Activated T-cell treated with anti-CD3 and anti-CD28 coated beads, Interleukin-2, amount 50 U/mL, for 24 hours (primary cell): ENCODE measurements around the gene HNRNPA3.
"Not testable (repeated sequence)": the region's sequence is repeated elsewhere in the genome, so short reads cannot be mapped to it uniquely, and the experiment has no call there.

Experiments used
- DNase-seq: peaks from one replicate; pipeline ENCODE4 v3.0.0-alpha.2; 2020
- H3K27ac Mint-ChIP-seq: 2 replicates; pipeline ENCODE4 v1.8.0; 2020; ENCODE audit warnings: mild to moderate bottlenecking, mixed read lengths
- H3K27me3 Mint-ChIP-seq: 2 replicates; pipeline ENCODE4 v1.8.0; 2020; ENCODE audit warnings: mixed read lengths
- H3K36me3 Mint-ChIP-seq: 2 replicates; pipeline ENCODE4 v1.8.0; 2020; ENCODE audit warnings: low read depth, mixed read lengths
- H3K4me1 Mint-ChIP-seq: 2 replicates; pipeline ENCODE4 v1.8.0; 2020; ENCODE audit warnings: low read depth, mixed read lengths
- H3K4me3 Mint-ChIP-seq: 2 replicates; pipeline ENCODE4 v1.8.0; 2020; ENCODE audit warnings: mild to moderate bottlenecking, moderate library complexity, mixed read lengths
- H3K9me3 Mint-ChIP-seq: 2 replicates; pipeline ENCODE4 v1.8.0; 2020; ENCODE audit warnings: mixed read lengths

Gene HNRNPA3

GRCh38 chr2:177212106-177212890, at the start of gene HNRNPA3:
TSS of gene HNRNPA3 (plus strand) at chr2:177212794. CDS start at chr2:177212800, 6 bp downstream.
- peak; percentile 100 for DNase-seq
- Mint-ChIP-seq H3K9me3 (no peaks in the 10 kb centered on the region), H3K4me3 (peak within 1 kb of the TSS; percentile 97), H3K27me3 (no peaks in the 10 kb centered on the region), H3K4me1 (peaks cover 42% of the 10 kb centered on the region), H3K36me3 (peaks cover 61% of the 10 kb centered on the region), H3K27ac (peak within 1 kb of the TSS; percentile 100)

GRCh38 chr2:177164131-177164530, 48.5 kb upstream of the HNRNPA3 start:
- no peaks in the 10 kb centered on the region for H3K9me3 Mint-ChIP-seq
- H3K27me3 Mint-ChIP-seq = peaks cover 3% of the 10 kb centered on the region
- no peak for DNase-seq

GRCh38 chr2:177164584-177165052, 48.0 kb upstream of the HNRNPA3 start:
- no peaks in the 10 kb centered on the region for H3K9me3 Mint-ChIP-seq
- H3K36me3 Mint-ChIP-seq = no peaks in the 10 kb centered on the region
- peak; percentile 83 for DNase-seq
- peaks cover 3% of the 10 kb centered on the region for H3K27me3 Mint-ChIP-seq
- peaks cover 20% of the 10 kb centered on the region for H3K4me1 Mint-ChIP-seq
- H3K4me3 Mint-ChIP-seq = no peak overlapping the region
- H3K27ac Mint-ChIP-seq = no peak overlapping the region

More at GRCh38 chr2:177164131-177164530, 48.5 kb upstream of the HNRNPA3 start:
- H3K4me3 Mint-ChIP-seq = no peak overlapping the region
- H3K4me1 Mint-ChIP-seq = peaks cover 17% of the 10 kb centered on the region
- H3K27ac Mint-ChIP-seq = no peak overlapping the region
- no peaks in the 10 kb centered on the region for H3K36me3 Mint-ChIP-seq

GRCh38 chr2:177165061-177165583, 47.5 kb upstream of the HNRNPA3 start:
- DNase-seq = no peak
- Mint-ChIP-seq H3K4me3 (no peak overlapping the region), H3K27me3 (peaks cover 3% of the 10 kb centered on the region), H3K9me3 (no peaks in the 10 kb centered on the region), H3K36me3 (no peaks in the 10 kb centered on the region), H3K27ac (no peak overlapping the region), H3K4me1 (peaks cover 23% of the 10 kb centered on the region)

- Mint-ChIP-seq H3K4me1 (peaks cover 23% of the 10 kb centered on the region), H3K4me3 (peak overlapping the region; percentile 63), H3K36me3 (no peaks in the 10 kb centered on the region), H3K9me3 (no peaks in the 10 kb centered on the region), H3K27ac (peak overlapping the region; percentile 84), H3K27me3 (peaks cover 3% of the 10 kb centered on the region)
- DNase-seq = no peak
These were observed 46.6 kb upstream of the HNRNPA3 start for GRCh38 chr2:177165721-177166711.

GRCh38 chr2:177169810-177170514, 42.6 kb upstream of the HNRNPA3 start:
- Mint-ChIP-seq H3K4me3 (no peak overlapping the region), H3K27ac (no peak overlapping the region)
- no peak for DNase-seq

GRCh38 chr2:177171418-177171865, 41.2 kb upstream of the HNRNPA3 start:
- Mint-ChIP-seq H3K27ac (no peak overlapping the region), H3K4me3 (no peak overlapping the region), H3K27me3 (no peaks in the 10 kb centered on the region), H3K9me3 (no peaks in the 10 kb centered on the region), H3K36me3 (no peaks in the 10 kb centered on the region), H3K4me1 (peaks cover 12% of the 10 kb centered on the region)
- DNase-seq = no peak

More at GRCh38 chr2:177169810-177170514, 42.6 kb upstream of the HNRNPA3 start:
- Mint-ChIP-seq H3K9me3 (no peaks in the 10 kb centered on the region), H3K4me1 (peaks cover 21% of the 10 kb centered on the region), H3K27me3 (no peaks in the 10 kb centered on the region), H3K36me3 (no peaks in the 10 kb centered on the region)

GRCh38 chr2:177172034-177172880, 40.3 kb upstream of the HNRNPA3 start:
- Mint-ChIP-seq H3K4me1 (peaks cover 7% of the 10 kb centered on the region), H3K9me3 (no peaks in the 10 kb centered on the region), H3K36me3 (no peaks in the 10 kb centered on the region), H3K4me3 (no peak overlapping the region), H3K27ac (no peak overlapping the region), H3K27me3 (no peaks in the 10 kb centered on the region)
- no peak for DNase-seq

- Mint-ChIP-seq H3K36me3 (no peaks in the 10 kb centered on the region), H3K4me1 (peaks cover 4% of the 10 kb centered on the region), H3K4me3 (no peak overlapping the region), H3K27ac (no peak overlapping the region), H3K27me3 (no peaks in the 10 kb centered on the region), H3K9me3 (no peaks in the 10 kb centered on the region)
- no peak for DNase-seq
These were observed 38.1 kb upstream of the HNRNPA3 start for GRCh38 chr2:177174486-177174885.

- no peak overlapping the region for H3K27ac Mint-ChIP-seq
- no peaks in the 10 kb centered on the region for H3K9me3 Mint-ChIP-seq
- DNase-seq = no peak
- no peaks in the 10 kb centered on the region for H3K4me1 Mint-ChIP-seq
- no peak overlapping the region for H3K4me3 Mint-ChIP-seq
- no peaks in the 10 kb centered on the region for H3K36me3 Mint-ChIP-seq
- H3K27me3 Mint-ChIP-seq = no peaks in the 10 kb centered on the region
These were observed 36.5 kb upstream of the HNRNPA3 start for GRCh38 chr2:177175917-177176668.

GRCh38 chr2:177178797-177179196, 33.8 kb upstream of the HNRNPA3 start:
- H3K27ac Mint-ChIP-seq = no peak overlapping the region
- no peaks in the 10 kb centered on the region for H3K27me3 Mint-ChIP-seq
- no peaks in the 10 kb centered on the region for H3K36me3 Mint-ChIP-seq
- no peaks in the 10 kb centered on the region for H3K9me3 Mint-ChIP-seq
- no peaks in the 10 kb centered on the region for H3K4me1 Mint-ChIP-seq
- no peak for DNase-seq
- no peak overlapping the region for H3K4me3 Mint-ChIP-seq

- H3K36me3 Mint-ChIP-seq = no peaks in the 10 kb centered on the region
- DNase-seq = no peak
- no peak overlapping the region for H3K4me3 Mint-ChIP-seq
- no peaks in the 10 kb centered on the region for H3K27me3 Mint-ChIP-seq
- H3K4me1 Mint-ChIP-seq = no peaks in the 10 kb centered on the region
- no peak overlapping the region for H3K27ac Mint-ChIP-seq
- no peaks in the 10 kb centered on the region for H3K9me3 Mint-ChIP-seq
These were observed 33.4 kb upstream of the HNRNPA3 start for GRCh38 chr2:177179227-177179626.

- not testable (repeated sequence) for H3K27ac Mint-ChIP-seq, H3K4me1 Mint-ChIP-seq, H3K9me3 Mint-ChIP-seq, H3K4me3 Mint-ChIP-seq, H3K36me3 Mint-ChIP-seq, DNase-seq, H3K27me3 Mint-ChIP-seq
These were observed 32.9 kb upstream of the HNRNPA3 start for GRCh38 chr2:177179671-177180070.
